Activated B cell treated with CpG ODN at 0.5 μM for 24 hours (primary cell): ENCODE measurements around the gene TCAF1. TPM values are rescaled to one million over a fixed set of nuclear protein-coding genes. Genes with fewer than 3 reads are reported as not detected.
"Not testable (repeated sequence)": the region's sequence is repeated elsewhere in the genome, so short reads cannot be mapped to it uniquely, and the experiment has no call there.

ENCODE experiments used
- ATAC-seq: fragments of 200-7000 bp; cut with Tn5 transposase; one replicate; pipeline ENCODE4 v1.10.0; 2021; ENCODE audit warnings: low read depth, mild to moderate bottlenecking, moderate library complexity
- CTCF ChIA-PET: fragments of 350-600 bp; sonication (Branson Sonifier 250); formaldehyde crosslinking; loops from one replicate; lab custom pipeline; 2021; ENCODE audit warnings: antibody characterized with exemption; lab: Charles Lee
- POLR2A ChIA-PET: fragments of 350-600 bp; sonication (Branson Sonifier 250); formaldehyde crosslinking; loops from one replicate; lab custom pipeline; 2021; ENCODE audit warnings: antibody characterized with exemption; lab: Charles Lee
- DNase-seq: peaks from one replicate; pipeline ENCODE4 v3.0.0; 2022
- H3K27ac Mint-ChIP-seq: one replicate; pipeline ENCODE4 v1.8.0; 2020; ENCODE audit warnings: mixed read lengths
- H3K27me3 Mint-ChIP-seq: one replicate; pipeline ENCODE4 v1.8.0; 2021; ENCODE audit warnings: mixed read lengths
- H3K36me3 Mint-ChIP-seq: one replicate; pipeline ENCODE4 v1.8.0; 2021; ENCODE audit warnings: low read depth, mixed read lengths
- H3K4me1 Mint-ChIP-seq: one replicate; pipeline ENCODE4 v1.8.0; 2021; ENCODE audit warnings: mixed read lengths
- H3K4me3 Mint-ChIP-seq: one replicate; pipeline ENCODE4 v1.8.0; 2020; ENCODE audit warnings: mild to moderate bottlenecking, mixed read lengths
- H3K9me3 Mint-ChIP-seq: one replicate; pipeline ENCODE4 v1.8.0; 2020; ENCODE audit warnings: mixed read lengths
- CTCF ChIP-seq: fragments of 200-600 bp; IDR thresholded peaks from one replicate; pipeline ENCODE4 v1.8.0; 2022; ENCODE audit warnings: antibody characterized with exemption, mild to moderate bottlenecking
- intact Hi-C: fragments of 100-400 bp; cut with micrococcal nuclease; formaldehyde crosslinking; loops from one replicate; pipeline ENCODE4 v1.15.1; 2024
- total RNA-seq: library from RNA; stranded (reverse); gene quantifications from 2 replicates; pipeline ENCODE4 v1.2.3, GENCODE V29; 2022

The TCAF1 gene
- total RNA-seq, 1 donor from 2014 or later = 12.0 TPM

GRCh38 chr7:143882604-143883078 is 19.3 kb downstream of the TCAF1 start:
- ChIA-PET POLR2A (interaction anchor here (0.6 kb wide), 1 partner anchor 22 kb away, joined by 4 read pairs; no protein-coding TSS in a partner anchor), CTCF (no interaction called here)
- intact Hi-C loops = no loop called here
- H3K4me3 Mint-ChIP-seq = no peak overlapping the region
- peaks cover 30% of the 10 kb centered on the region for H3K27me3 Mint-ChIP-seq
- H3K36me3 Mint-ChIP-seq = no peaks in the 10 kb centered on the region
- H3K27ac Mint-ChIP-seq = no peak overlapping the region
- H3K9me3 Mint-ChIP-seq = no peaks in the 10 kb centered on the region
- no peak for TF ChIP-seq CTCF
- ATAC-seq = peak; percentile 7
- H3K4me1 Mint-ChIP-seq = peaks cover 33% of the 10 kb centered on the region
- no peak for DNase-seq

- peak overlapping the region; percentile 50 for H3K4me3 Mint-ChIP-seq
- peaks cover 30% of the 10 kb centered on the region for H3K27me3 Mint-ChIP-seq
- no peaks in the 10 kb centered on the region for H3K36me3 Mint-ChIP-seq
- TF ChIP-seq CTCF = no peak
- ATAC-seq (peak; percentile 10), DNase-seq (no peak)
- intact Hi-C loops = no loop called here
- H3K9me3 Mint-ChIP-seq = no peaks in the 10 kb centered on the region
- CTCF ChIA-PET = no interaction called here
- POLR2A ChIA-PET = no interaction called here
- H3K27ac Mint-ChIP-seq = no peak overlapping the region
- H3K4me1 Mint-ChIP-seq = peaks cover 33% of the 10 kb centered on the region
Observed at GRCh38 chr7:143882020-143882603, 19.9 kb downstream of the TCAF1 start.

- DNase-seq = no peak
Observed at GRCh38 chr7:143878884-143879283, 23.1 kb downstream of the TCAF1 start.

GRCh38 chr7:143877098-143877497 is 24.9 kb downstream of the TCAF1 start:
- POLR2A ChIA-PET = no interaction called here
- Mint-ChIP-seq H3K9me3 (no peaks in the 10 kb centered on the region), H3K27ac (no peak overlapping the region), H3K4me1 (peaks cover 3% of the 10 kb centered on the region), H3K36me3 (peaks cover 7% of the 10 kb centered on the region), H3K4me3 (no peak overlapping the region), H3K27me3 (peaks cover 5% of the 10 kb centered on the region)
- CTCF ChIA-PET = no interaction called here
- DNase-seq = no peak
- no peak for TF ChIP-seq CTCF
- intact Hi-C loops = no loop called here
- no peak for ATAC-seq

More at GRCh38 chr7:143878884-143879283, 23.1 kb downstream of the TCAF1 start:
- ChIA-PET CTCF (no interaction called here), POLR2A (no interaction called here)
- Mint-ChIP-seq H3K27me3 (peaks cover 13% of the 10 kb centered on the region), H3K27ac (no peak overlapping the region), H3K36me3 (peaks cover 7% of the 10 kb centered on the region), H3K9me3 (no peaks in the 10 kb centered on the region), H3K4me1 (peaks cover 15% of the 10 kb centered on the region), H3K4me3 (no peak overlapping the region)
- TF ChIP-seq CTCF = no peak
- intact Hi-C loops = no loop called here
- no peak for ATAC-seq

GRCh38 chr7:143876218-143876617 is 25.8 kb downstream of the TCAF1 start:
- Mint-ChIP-seq H3K4me1 (no peaks in the 10 kb centered on the region), H3K27me3 (peaks cover under 1% of the 10 kb centered on the region), H3K27ac (no peak overlapping the region), H3K4me3 (no peak overlapping the region), H3K36me3 (peaks cover 7% of the 10 kb centered on the region), H3K9me3 (no peaks in the 10 kb centered on the region)
- no peak for ATAC-seq
- TF ChIP-seq CTCF = no peak
- intact Hi-C loops = no loop called here
- ChIA-PET CTCF (no interaction called here), POLR2A (no interaction called here)
- no peak for DNase-seq

GRCh38 chr7:143873242-143873641 is 28.7 kb downstream of the TCAF1 start:
- H3K27me3 Mint-ChIP-seq, H3K36me3 Mint-ChIP-seq, POLR2A ChIA-PET: not testable (repeated sequence)

GRCh38 chr7:143871534-143871933 is 30.4 kb downstream of the TCAF1 start:
- ATAC-seq, CTCF ChIA-PET, POLR2A ChIA-PET, intact Hi-C loops, H3K27me3 Mint-ChIP-seq, H3K27ac Mint-ChIP-seq, H3K4me1 Mint-ChIP-seq, DNase-seq, H3K9me3 Mint-ChIP-seq, H3K4me3 Mint-ChIP-seq, H3K36me3 Mint-ChIP-seq: not testable (repeated sequence)

More at GRCh38 chr7:143873242-143873641, 28.7 kb downstream of the TCAF1 start:
- CTCF ChIA-PET, H3K9me3 Mint-ChIP-seq, intact Hi-C loops, H3K4me1 Mint-ChIP-seq, ATAC-seq, DNase-seq, H3K27ac Mint-ChIP-seq, H3K4me3 Mint-ChIP-seq: not testable (repeated sequence)

- H3K27ac Mint-ChIP-seq, CTCF ChIA-PET, H3K4me1 Mint-ChIP-seq, intact Hi-C loops, H3K9me3 Mint-ChIP-seq, ATAC-seq, H3K27me3 Mint-ChIP-seq, POLR2A ChIA-PET, H3K36me3 Mint-ChIP-seq, H3K4me3 Mint-ChIP-seq, DNase-seq: not testable (repeated sequence)
Observed at GRCh38 chr7:143857994-143858393, 44.0 kb downstream of the TCAF1 start.
